Measurements from ENCODE around the gene FANCE.

DNA sequence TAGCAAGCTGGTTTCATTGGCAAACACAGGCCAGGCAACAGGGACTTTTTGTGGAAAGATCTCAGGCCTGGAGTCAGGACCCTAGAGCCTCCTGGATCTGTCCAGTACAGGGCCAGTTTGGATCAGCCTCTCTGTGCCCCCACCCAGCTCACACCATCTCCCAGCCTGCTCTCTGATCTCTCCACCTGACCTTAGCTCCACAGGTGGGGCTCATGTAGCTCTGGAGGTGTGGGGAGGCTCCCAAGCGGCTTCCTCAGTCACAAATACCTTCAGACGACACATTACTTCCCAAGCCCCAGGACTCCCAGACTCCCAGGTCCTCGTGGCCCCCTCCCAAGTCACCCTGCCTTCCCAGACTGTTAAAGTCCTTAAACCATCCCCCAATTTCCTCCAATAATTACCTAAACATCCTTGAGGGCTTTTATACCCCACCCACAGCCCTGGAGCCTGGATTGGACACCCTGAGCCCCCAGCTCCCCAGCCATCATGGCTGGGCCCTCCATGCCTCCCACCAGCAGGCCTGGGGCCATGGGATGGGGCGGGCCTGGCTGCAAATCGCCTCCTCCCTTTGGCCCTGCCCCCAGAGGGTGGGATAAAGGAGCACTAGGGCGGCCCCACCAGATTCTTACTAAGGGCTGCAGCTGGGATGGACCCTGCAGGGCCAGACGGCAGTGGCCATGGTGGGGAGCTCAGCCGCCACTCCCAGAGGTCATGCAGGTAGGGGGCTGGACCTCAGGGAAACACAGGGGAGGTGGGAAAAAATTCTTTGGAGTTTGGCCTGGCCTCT lies 15.9 kb upstream of the FANCE start:
- no peak for TF ChIP-seq CTCF (IDR thresholded peaks at IDR 0.05)
- TF ChIP-seq POLR2A (IDR thresholded peaks at IDR 0.05): no peak
